Smooth muscle cell (in vitro differentiated cells): ENCODE data around the gene QRFP. TPM values are rescaled to one million over a fixed set of nuclear protein-coding genes. Genes with fewer than 3 reads are reported as not detected.

Experiments
- DNase-seq: peaks from one replicate; lab custom pipeline; 2025; ENCODE audit not compliant: unreplicated experiment; lab: John Stamatoyannopoulos, UW
- H2AFZ ChIP-seq: fragments of 200-600 bp; sonication (generic); 2 replicates; pipeline ENCODE4 v1.6.0; 2016; ENCODE audit warnings: antibody characterized with exemption, low read depth, mild to moderate bottlenecking
- H3F3A ChIP-seq: fragments of 200-600 bp; sonication (generic); 2 replicates; pipeline ENCODE4 v1.6.0; 2017; ENCODE audit warnings: antibody characterized with exemption, low read depth
- H3K27ac ChIP-seq: fragments of 200-600 bp; sonication (generic); 2 replicates; pipeline ENCODE4 v1.5.1; 2016; ENCODE audit warnings: low read depth, mild to moderate bottlenecking
- H3K27me3 ChIP-seq: fragments of 200-600 bp; sonication (generic); 2 replicates; pipeline ENCODE4 v1.6.1; 2016; ENCODE audit warnings: low read depth, mild to moderate bottlenecking
- H3K36me3 ChIP-seq: fragments of 200-600 bp; sonication (generic); 2 replicates; pipeline ENCODE4 v1.5.1; 2016; ENCODE audit warnings: low read depth
- H3K4me1 ChIP-seq: fragments of 200-600 bp; sonication (generic); 2 replicates; pipeline ENCODE4 v1.5.1; 2016; ENCODE audit warnings: low read depth
- H3K4me2 ChIP-seq: fragments of 200-600 bp; sonication (generic); 2 replicates; pipeline ENCODE4 v1.6.0; 2016; ENCODE audit warnings: mild to moderate bottlenecking
- H3K4me3 ChIP-seq: fragments of 200-600 bp; sonication (generic); 2 replicates; pipeline ENCODE4 v1.5.1; 2016; ENCODE audit warnings: mild to moderate bottlenecking
- H3K79me2 ChIP-seq: fragments of 200-600 bp; sonication (generic); 2 replicates; pipeline ENCODE4 v1.6.0; 2016; ENCODE audit warnings: low read depth, mild to moderate bottlenecking
- H3K9ac ChIP-seq: fragments of 200-600 bp; sonication (generic); 2 replicates; pipeline ENCODE4 v1.6.0; 2016; ENCODE audit warnings: low read depth
- H3K9me3 ChIP-seq: fragments of 200-600 bp; sonication (generic); replicated peaks from 2 replicates; pipeline ENCODE4 v1.5.1; 2016; ENCODE audit warnings: low read depth
- H4K20me1 ChIP-seq: fragments of 200-600 bp; sonication (generic); 2 replicates; pipeline ENCODE4 v1.6.0; 2016; ENCODE audit warnings: low read depth
- CTCF ChIP-seq: fragments of 200-600 bp; sonication (generic); IDR thresholded peaks from 2 replicates; pipeline ENCODE4 v1.5.1; 2017; ENCODE audit warnings: borderline replicate concordance, mild to moderate bottlenecking, antibody characterized with exemption; ENCODE audit not compliant: insufficient read depth, poor library complexity, severe bottlenecking
- WGBS: methylation state at CpG from one replicate; pipeline ENCODE4 v1.1.7; 2016; ENCODE audit warnings: low lambda C conversion rate; 5-methylcytosine and 5-hydroxymethylcytosine counted together
- polyA plus RNA-seq: library from polyadenylated mRNA; unstranded; fragments of >200 nt; fragmentation: Nextera tagmentation; extraction: Ambion mirVana; gene quantifications from 2 replicates; pipeline ENCODE4 v1.2.1, GENCODE V29; 2016
- total RNA-seq: library from RNA; depleted of rRNA; stranded (reverse); fragments of >200 nt; gene quantifications from 2 replicates; pipeline ENCODE4 v1.2.3, GENCODE V29; 2014

QRFP gene
- total and polyA plus RNA-seq, 2 experiments from 2014 or later = 0.15 TPM; not detected in 1

GRCh38 chr9:130890124-130890523, 6.5 kb downstream of the QRFP start:
- Histone ChIP-seq H3K9ac (no peak overlapping the region), H3F3A (no peaks in the 10 kb centered on the region), H3K9me3 (no peaks in the 10 kb centered on the region), H4K20me1 (peaks cover 71% of the 10 kb centered on the region), H2AFZ (no peak overlapping the region), H3K4me2 (no peak overlapping the region), H3K27ac (no peak overlapping the region), H3K36me3 (peaks cover 7% of the 10 kb centered on the region), H3K4me1 (no peaks in the 10 kb centered on the region), H3K79me2 (no peaks in the 10 kb centered on the region), H3K4me3 (no peak overlapping the region), H3K27me3 (no peaks in the 10 kb centered on the region)
- DNase-seq = no peak
- no peak for TF ChIP-seq CTCF
- WGBS = 92% methylated on average over 9 of the region's 9 CpGs

GRCh38 chr9:130888146-130888885, 8.3 kb downstream of the QRFP start:
- H4K20me1 ChIP-seq = peaks cover 64% of the 10 kb centered on the region
- H3K4me1 ChIP-seq = no peaks in the 10 kb centered on the region
- no peak overlapping the region for H2AFZ ChIP-seq
- no peak for DNase-seq
- H3K36me3 ChIP-seq = peaks cover 7% of the 10 kb centered on the region
- H3F3A ChIP-seq = no peaks in the 10 kb centered on the region
- H3K4me2 ChIP-seq = no peak overlapping the region
- H3K27ac ChIP-seq = no peak overlapping the region
- no peak for TF ChIP-seq CTCF
- no peak overlapping the region for H3K9ac ChIP-seq
- H3K4me3 ChIP-seq = no peak overlapping the region
- no peaks in the 10 kb centered on the region for H3K27me3 ChIP-seq
- no peaks in the 10 kb centered on the region for H3K9me3 ChIP-seq
- 97% methylated on average over 22 of the region's 22 CpGs for WGBS
- no peaks in the 10 kb centered on the region for H3K79me2 ChIP-seq

GRCh38 chr9:130887494-130888144, 9.0 kb downstream of the QRFP start:
- H4K20me1 ChIP-seq = peaks cover 63% of the 10 kb centered on the region
- 97% methylated on average over 25 of the region's 25 CpGs for WGBS
- DNase-seq = no peak
- no peak overlapping the region for H3K27ac ChIP-seq
- H2AFZ ChIP-seq = no peak overlapping the region
- H3K27me3 ChIP-seq = no peaks in the 10 kb centered on the region
- H3K4me2 ChIP-seq = no peak overlapping the region
- H3K4me1 ChIP-seq = no peaks in the 10 kb centered on the region
- no peaks in the 10 kb centered on the region for H3F3A ChIP-seq
- H3K36me3 ChIP-seq = peaks cover 7% of the 10 kb centered on the region
- H3K9me3 ChIP-seq = no peaks in the 10 kb centered on the region
- no peak overlapping the region for H3K4me3 ChIP-seq
- H3K9ac ChIP-seq = no peak overlapping the region
- TF ChIP-seq CTCF = no peak
- no peaks in the 10 kb centered on the region for H3K79me2 ChIP-seq
